C1 segment of cervical spinal cord (tissue), 14 donors: Measurements from ENCODE around the gene SSU72.
"Not testable (repeated sequence)": the region's sequence is repeated elsewhere in the genome, so short reads cannot be mapped to it uniquely, and the experiment has no call there.

Source experiments
- DNase-seq, 14 donors: peaks; one replicate each; lab custom pipeline; 2025; lab: John Stamatoyannopoulos, UW

The SSU72 gene

DNA sequence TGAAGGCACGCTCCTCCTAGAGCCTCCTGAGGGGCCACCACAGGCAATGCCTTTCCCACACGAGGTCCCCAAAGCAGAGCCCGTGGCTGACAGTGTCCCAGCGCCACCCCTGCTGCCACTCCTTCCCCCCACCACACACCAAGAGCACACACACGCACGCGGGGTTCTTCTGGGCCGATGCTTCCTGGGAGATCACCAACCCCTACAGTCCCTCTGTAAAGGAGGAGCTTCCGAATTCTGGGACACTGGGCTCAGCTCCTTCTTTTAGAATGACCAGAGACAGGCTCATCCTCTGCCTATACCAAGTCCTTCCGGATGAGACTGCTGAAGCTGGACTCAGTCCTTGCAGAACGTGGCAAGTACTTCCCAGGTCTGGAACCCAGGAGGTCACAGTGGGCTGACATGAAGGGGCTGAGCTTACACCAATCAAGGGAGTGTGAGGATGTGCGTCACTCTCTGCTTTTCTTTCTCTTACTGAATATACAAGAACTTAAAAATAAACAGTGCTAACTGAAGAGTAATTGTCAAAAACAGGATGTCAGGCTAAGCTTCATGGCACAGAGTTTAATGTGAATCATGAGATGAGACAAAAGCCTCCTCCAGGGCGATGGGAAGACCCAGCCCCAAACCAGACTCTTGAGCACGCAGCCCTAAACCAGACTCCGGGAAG, 12.7 kb downstream of the SSU72 start:
- DNase-seq: no peak

DNA sequence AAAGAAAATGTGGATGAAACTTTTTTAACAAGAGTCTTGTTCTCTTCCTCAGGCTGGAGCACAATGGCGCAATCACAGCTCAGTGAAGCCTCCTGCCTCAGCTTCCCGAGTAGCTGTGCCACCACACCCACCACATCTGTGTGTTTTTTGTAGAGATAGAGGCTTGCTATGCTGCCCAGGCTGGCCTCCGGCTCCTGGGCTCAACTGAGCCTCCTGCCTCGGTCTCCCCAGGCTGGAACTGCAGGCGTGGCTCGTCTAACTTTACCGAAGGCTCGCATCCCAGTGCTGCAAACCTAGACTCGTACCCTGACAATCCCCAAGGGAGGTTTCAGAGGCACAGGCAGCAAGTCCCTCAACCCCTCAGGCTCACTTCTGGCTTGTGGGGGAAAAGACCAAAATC, 14.5 kb downstream of the SSU72 start:
- DNase-seq: no peak

DNA sequence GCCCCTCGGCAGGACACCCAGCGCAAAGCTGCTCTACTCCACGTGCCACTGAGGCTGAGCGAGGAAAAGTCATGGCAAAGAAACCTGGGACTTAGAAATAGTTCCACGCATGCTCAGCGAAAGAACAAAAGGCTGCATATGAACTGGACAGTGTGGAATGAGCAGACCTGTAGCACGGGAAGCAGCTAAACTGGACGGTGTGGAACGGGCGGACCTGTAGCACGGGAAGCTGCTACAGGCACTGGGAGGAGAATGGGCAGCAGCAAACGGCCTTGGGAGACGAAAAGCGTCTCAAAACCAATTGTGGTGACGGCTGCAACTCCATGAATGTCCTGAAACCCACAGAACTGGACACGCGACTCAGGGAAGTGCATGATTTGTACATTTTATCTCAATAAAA, 15.6 kb downstream of the SSU72 start:
- no peak for DNase-seq

DNA sequence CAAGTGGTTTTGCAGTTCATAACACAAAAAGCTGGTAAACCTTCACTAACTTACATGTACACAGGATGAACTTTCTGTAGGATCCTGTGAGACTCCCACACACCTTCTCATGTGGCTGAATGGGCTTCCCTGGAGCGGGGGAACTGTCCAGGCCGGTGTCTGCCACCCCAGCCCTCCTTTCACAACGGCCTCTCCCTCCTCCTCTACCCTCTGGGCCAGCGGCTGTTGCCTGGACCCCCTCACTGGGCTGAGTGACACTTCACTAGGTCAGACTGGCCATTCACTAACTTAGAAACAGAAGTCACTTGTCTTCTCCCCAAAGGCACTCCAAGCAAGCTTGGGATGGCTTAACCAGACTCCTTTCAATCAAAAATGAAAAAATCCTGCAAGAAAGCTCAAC, 16.1 kb downstream of the SSU72 start:
- no peak for DNase-seq

DNA sequence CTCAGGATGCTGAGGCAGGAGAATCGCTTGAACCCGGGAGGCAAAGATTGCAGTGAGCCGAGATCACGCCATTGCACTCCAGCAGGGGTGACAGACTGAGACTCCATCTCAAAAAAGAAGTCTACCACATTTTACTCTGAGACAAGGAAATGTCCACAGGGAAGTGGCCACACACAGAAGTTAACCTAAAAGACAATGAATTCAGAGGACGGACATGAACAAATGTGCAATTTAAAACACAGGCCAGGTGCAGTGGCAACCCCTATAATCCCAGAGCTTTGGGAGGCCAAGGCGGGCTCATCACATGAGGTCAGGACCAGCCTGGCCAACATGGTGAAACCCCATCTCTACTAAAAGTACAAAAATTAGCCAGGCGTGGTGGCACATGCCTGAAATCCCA, 17.0 kb downstream of the SSU72 start:
- not testable (repeated sequence) for DNase-seq

DNA sequence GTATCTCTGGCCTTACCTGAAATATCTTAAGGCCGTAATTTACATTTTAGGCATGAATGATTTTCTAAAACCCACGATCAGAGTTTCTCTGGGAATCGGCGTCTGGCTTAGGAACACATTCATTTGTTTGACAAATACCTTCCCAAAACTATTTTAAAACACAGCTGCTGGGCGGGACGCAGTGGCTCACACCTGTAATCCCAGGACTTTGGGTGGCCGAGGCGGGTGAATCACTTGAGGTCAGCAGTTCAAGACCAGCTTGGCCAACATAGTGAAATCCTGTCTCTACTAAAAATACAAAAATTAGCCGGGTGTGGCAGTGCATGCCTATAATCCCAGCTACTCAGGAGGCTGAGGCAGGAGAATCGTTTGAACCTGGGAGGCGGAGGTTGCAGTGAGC, 17.7 kb downstream of the SSU72 start:
- not testable (repeated sequence) for DNase-seq

DNA sequence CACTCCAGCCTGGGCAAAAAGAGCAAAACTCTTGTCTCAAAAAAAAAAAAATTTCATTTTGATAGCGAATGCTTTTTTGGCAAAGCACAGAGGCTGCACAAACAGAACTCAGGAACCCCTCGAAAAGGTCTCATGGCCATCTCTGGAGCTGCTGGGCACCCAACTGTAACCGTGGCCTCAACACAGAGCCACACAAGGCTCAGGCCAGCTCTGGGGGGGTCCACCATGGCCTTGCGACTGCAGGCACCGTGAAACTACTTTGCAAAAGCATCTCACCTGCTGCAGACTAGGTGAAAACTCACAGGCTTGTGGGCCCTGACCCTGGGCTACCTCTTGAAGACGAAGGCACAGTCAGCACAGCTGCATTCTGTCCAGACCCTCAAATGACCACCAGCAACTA, 18.2 kb downstream of the SSU72 start:
- DNase-seq: no peak

DNA sequence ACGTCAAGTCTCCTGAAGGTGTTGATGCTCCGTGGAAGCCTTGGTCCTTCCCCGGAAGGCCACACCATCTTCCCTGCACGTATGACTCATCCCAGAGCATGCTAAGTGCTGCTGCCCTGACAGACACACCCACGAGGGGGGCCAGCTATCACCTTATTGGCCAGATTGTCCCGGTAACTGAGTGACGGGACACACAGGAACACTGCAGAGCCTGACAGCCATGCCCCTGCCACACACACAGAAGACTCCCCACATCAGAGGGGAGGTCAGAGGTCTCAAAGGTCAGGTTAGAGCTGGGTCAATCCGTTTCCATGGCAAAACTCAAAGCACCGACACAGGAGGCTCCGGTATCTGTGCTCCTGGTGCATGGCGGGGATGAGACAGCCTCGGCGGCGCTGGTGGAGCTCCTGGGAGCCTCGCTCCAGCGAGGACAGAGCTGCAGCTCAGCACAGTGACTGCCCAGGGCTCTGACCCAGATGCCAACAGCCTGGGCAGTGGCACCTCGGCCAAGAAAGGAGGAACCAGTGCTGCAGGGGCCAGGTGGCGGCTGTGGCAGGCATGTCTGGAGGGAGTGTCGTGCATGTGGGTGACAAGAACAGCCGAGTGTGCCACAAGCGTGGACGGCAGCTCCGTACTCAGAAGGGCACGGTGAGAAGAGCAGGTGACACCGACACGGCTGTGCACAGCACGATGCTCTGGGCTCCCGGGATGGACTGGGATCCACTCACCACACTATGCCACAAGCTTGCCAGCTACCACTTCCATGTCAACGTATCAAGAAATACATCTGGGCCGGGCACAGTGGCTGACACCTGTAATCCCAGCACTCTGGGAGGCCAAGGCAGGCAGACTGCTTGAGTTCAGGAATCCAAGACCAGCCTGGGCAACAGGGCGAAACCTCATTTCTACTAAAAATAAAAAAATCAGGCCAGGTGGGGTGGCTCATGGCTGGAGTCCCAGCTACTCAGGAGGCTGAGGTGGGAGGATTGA, 19.4 kb downstream of the SSU72 start:
- peak in 1 of 14 donors; percentile 60 for DNase-seq

DNA sequence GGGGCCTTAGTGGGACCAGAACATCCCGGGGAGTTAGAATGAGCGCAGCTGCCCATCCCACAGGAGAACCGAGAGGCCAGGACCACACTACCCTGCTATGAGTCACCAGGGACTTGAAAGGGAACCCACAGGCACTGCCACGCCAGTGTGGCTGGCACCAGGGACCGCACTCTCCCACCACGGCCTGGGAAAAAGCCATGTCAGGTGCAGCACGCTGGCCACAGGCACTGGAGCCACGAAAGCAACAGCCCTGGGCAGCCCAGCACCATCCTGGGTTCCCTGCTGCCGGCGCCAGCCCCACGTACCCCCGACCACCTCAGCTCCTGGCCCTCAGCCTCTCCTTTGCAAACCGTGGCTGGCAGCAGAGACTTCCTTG, 20.1 kb downstream of the SSU72 start:
- DNase-seq: no peak

DNA sequence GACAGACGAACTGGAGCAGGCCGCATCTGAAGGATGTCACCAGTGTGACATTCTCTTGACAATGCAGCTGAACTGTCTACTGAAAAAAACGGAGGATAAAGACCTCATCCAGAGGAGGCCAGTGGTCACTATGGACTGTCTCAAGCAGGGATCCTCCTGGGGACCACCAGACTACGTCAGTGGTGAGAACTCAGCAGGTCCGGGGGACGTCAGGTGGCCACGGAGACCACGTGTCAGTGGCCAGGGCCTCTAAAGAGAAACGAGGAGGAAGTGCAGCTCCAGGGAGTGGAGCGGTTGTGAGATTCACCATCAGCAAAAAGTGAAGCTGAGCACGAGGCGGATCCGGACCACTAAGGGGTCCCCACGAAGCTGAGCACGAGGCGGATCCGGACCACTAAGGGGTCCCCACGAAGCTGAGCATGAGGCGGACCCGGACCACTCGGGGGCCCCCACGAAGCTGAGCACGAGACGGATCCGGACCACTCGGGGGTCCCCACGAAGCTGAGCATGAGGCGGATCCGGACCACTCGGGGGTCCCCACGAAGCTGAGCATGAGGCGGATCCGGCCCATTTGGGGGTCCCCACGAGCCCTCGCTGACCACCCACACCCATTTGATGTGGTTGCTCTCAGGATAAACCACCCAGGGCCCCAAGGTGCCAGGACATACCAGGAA, 20.7 kb downstream of the SSU72 start:
- DNase-seq: no peak

DNA sequence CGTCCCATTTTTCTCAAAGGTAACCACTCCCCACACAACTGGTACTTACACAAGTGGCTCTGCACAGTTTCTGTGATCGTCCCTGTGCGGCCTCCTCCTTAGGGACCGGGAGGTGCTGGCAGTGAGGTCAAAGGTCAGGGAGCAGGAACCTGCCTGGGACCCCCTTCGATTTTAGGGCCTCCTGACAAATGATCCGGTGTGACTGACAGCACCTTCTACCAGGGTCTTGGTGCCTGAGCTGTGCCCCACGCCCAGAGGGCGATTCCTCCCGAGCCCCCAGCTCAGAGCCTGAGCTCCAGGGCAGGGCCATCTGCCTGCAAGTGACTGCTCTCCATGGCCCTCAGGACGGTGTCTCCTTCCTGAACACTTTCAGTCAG, 22.4 kb downstream of the SSU72 start:
- DNase-seq: no peak

DNA sequence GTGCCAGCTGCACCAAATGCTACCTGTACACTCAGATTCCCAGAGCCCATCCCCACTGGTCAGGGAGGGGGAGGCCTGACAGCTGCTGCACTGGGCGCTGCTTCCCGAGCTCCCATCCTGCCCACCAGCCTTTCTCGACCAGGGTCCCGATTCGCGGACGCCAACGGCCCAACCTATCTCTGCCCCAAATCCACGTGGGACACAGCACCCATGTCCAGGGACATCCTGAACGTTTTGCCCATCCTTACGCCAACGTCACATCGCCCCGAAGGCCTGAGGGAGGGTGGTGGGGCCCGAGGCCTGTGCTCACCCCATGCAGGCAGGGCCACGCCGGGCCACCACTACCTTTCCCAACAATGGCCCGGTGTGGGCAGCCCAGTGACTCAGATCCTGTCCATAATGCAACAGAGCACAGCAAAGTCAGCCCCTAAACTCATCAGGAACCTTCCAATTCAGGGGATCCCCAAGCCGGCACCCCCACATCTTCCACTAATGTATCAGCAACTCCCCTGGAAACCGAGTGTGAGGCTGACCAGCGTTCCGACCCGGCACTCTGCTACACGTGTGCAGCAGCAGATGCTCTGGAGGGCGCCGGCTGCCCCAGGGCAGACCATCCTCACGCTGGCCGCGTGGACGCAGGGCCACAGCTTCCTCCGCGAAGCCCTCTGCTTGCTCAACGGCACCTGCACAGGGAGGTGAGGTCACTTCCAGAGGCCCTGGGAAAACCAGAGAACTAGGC, 23.0 kb downstream of the SSU72 start:
- no peak for DNase-seq

DNA sequence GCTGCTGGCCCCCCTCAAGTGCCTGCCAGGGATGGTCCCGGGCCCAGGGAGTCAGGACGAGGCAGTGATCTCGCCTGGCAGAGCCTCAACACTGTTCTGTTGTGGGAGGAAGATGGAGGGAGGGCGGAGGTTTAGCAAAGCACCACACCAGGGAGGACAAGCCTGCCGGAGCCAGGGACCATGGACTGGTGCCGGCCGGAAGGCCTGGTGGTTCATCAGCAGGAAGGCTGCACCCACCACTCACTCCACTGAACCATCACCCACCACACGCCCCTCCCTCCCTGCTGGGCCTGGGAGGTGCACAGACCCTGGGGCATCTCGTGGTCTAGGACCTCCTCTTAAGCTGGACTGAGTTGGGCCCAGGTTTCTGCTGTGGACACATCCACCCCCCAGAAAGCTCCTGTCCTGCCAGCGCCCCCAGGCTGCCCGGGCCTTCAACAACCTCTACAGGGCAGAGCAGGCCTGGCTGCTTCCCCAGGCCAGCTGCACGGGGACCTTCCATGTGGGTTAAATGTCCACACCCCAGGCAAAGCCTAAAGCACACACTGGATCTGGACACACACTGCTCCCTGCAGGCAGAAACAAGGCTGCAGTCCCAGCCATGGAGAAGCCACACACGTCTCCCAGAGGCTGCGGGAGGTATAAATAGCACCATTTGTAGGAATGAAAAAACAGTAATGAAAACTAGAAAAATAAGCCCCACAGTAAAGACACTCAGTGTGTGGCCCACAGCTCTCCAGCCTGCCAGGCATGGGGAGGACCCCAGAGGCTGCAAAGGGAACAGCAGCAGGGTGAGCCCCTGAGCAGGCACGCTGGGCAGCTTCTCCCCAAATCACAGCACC, 23.9 kb downstream of the SSU72 start:
- peak in 3 of 14 donors; percentile 8 to 33 (median 16) for DNase-seq

DNA sequence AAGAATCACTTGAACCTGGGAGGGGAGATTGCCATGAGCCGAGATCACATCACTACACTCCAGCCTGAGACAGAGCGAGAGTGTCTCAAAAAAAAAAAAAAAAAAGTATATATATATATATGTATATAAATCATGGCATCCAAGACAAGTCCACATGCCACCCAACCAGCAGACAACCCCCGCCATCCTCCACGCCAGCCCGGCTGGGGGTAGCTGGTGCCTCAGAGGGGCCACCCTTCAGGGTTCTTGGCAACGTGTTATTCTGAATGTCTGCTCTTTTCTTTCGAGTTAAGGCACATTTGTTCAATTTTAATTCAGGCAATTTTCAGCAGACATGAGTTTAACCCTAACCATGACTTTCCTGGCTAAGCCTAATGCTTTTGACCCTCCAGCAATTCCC, 24.6 kb downstream of the SSU72 start:
- DNase-seq: no peak

DNA sequence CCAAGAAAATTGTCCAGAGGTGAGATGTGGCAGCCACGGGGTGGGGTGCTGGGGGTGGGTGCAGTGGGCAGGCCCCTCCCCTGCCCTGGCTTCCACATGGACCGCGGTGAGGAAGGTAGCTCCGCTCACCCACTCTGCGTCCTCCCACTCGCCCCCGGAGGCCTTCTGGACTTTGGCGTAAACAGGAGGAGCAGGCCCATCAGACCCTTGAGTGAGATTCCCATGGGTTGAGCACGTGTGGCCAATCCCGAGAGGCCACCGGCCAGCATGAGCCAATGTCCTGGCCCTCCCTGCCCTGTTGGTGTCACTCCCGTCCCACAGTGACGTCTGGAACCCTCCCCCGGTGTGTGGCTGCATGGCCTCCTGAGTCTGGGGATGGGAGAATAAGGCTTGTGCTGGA, 26.1 kb downstream of the SSU72 start:
- DNase-seq: no peak

DNA sequence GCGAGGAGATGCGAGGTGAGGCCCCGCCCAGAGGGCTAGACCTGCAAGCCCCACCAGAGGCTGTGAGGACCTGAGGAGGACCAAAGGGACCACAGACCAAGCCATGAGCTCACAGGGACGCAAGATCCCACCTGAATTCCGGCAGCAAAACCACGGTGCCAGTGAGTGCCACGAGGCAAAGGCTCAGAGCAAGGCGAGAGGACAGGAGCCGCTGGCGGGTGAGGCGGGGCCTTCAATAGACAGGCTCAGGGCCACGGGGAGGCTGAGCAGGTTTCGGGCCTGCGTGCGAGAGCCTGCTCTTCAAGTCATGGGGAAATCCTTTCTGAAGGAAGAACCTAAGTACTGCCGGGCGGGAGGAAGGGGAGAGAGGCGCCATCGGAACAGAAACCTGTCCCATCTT, 27.2 kb downstream of the SSU72 start:
- no peak for DNase-seq

DNA sequence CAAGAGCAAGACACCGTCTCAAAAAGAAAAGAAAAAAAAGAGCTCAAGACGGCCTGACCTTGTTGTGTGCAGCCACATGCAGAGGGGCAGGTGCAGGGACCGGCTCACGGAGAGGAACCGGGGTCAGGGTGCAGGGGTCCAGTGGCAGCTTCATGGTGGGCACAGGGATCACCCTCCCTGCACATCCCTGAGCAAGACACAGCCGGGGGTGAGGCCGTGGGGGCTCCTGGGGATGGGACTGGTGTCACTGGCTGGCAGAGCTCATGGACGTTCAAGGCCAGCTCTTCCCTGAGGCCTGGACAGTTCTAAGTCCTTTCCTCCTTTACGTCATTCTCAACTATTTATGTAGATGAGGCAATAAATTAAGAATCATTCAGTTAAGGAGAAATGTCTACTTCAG, 27.7 kb downstream of the SSU72 start:
- DNase-seq: no peak

DNA sequence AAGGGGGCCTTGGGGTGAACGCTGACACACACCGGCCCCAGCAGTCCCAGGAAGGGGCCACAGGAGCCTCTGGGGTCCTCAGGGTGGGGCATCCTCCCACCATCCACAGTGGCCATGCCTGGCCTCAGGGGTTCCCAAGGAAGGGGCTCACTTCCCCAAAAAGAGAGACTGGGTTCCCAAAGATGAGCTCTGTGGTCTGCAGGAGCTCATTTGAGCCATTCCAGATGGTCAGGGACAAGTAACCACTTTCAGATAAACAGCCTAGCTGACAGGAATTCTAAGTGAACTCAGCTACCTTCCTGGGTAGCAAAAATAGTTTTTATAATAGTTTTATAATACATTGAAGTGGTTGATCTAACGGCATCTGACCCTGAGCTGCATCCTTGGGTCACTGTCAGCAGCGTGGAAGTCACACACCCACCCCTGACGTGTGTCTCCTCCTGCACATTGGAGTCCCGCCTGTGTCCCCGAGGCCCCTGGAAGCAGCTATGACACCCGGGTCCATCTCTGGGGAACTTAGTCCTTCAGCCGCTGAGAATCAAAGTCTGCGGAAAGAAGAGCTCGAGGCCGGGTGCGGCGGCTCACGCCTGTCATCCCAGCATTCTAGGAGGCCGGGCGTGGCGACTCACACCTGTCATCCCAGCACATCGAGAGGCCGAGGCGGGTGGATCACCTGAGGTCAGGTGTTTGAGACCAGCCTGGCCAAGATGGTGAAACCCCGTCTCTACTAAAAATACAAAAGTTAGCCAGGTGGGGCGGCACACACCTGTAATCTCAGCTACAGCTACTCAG, 28.5 kb downstream of the SSU72 start:
- DNase-seq: no peak

DNA sequence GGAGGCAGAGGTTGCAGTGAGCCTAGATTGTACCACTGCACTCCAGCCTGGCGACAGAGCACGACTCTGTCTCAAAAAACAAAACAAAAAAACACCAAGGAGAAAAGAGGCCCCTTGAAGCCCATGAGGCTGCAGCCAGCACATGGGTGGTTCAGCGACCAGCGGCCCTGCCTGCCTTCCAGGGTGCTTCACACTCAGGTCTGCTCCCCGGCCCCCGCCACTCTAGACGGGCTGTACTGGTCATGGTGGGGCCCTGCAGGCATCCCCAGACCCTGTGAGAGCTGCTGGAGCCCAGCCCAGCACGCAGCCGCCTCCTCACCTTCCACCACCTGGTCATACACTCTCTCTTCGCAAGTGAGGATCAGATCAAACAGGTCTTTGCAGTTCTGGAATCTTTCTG, 30.1 kb downstream of the SSU72 start:
- no peak for DNase-seq

DNA sequence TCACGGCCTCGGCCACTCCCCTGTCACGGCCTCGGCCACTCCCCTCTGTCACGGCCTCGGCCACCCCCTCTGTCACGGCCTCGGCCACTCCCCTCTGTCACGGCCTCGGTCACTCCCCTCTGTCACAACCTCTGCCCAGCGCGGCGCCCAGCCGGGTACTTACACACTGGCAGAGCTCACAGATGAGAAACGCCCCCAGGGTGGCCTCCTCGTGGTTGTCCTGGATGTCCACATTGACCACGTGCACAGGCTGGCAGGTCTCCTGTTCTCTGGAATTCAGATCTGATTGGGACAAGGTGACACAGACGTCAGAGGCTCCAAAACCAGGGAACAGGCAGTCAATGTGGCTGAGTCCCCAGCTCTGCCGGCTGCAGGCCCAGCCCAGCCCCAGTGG, 31.0 kb downstream of the SSU72 start:
- no peak for DNase-seq
